Fibroblast of the aortic adventitia (primary cell): ENCODE results near the gene VSTM2B. TPM values are rescaled to one million over a fixed set of nuclear protein-coding genes. Genes with fewer than 3 reads are reported as not detected.

Experiments used
- DNase-seq: peaks from one replicate; pipeline ENCODE4 v3.0.0-alpha.2; 2010; ENCODE audit warnings: low read depth
- H3K4me3 ChIP-seq: 2 replicates; pipeline ENCODE4 v1.5.1; 2011; ENCODE audit warnings: low read depth, mild to moderate bottlenecking, control low read depth, low read length, moderate library complexity
- total RNA-seq: library from RNA; depleted of rRNA; stranded (reverse); fragments of >200 nt; gene quantifications from 2 replicates; pipeline ENCODE4 v1.2.3, GENCODE V29; 2012; ENCODE audit warnings: low replicate concordance
- TF ChIP-seq, protein P1 (sequence below): IDR thresholded peaks from 2 replicates; pipeline ENCODE4 v1.5.1; 2011; ENCODE audit warnings: mild to moderate bottlenecking, low read length, control low read depth, inconsistent platforms; ENCODE audit not compliant: insufficient read depth

Gene VSTM2B
- total RNA-seq, 1 donor, result not detected

DNA sequence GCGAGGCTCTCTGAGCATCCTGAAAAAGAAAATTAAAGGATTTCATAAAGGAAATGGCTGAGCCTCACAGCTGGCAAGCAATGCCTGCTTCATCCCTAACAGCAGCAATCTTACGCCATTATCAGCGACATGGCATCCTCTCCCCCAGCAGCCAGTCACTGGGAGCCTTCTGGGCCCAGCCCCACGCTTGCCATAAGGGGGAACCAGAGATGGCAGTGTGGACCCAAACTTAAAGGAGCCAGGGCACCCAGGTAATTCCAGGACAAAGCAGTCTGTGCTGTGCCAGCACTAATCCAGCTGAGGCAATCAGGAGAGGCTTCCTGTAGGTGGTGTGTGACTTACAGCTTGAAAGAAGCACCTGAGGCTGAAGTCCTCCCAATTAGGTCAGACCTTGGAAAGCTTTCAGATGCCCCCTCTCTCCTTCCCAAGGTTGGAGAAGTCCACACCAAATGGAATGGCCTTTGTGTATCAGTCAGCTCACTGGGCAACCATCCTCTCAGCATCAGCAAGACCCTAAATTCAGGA lies 10.3 kb downstream of the VSTM2B start:
- TF ChIP-seq, protein P1, sequence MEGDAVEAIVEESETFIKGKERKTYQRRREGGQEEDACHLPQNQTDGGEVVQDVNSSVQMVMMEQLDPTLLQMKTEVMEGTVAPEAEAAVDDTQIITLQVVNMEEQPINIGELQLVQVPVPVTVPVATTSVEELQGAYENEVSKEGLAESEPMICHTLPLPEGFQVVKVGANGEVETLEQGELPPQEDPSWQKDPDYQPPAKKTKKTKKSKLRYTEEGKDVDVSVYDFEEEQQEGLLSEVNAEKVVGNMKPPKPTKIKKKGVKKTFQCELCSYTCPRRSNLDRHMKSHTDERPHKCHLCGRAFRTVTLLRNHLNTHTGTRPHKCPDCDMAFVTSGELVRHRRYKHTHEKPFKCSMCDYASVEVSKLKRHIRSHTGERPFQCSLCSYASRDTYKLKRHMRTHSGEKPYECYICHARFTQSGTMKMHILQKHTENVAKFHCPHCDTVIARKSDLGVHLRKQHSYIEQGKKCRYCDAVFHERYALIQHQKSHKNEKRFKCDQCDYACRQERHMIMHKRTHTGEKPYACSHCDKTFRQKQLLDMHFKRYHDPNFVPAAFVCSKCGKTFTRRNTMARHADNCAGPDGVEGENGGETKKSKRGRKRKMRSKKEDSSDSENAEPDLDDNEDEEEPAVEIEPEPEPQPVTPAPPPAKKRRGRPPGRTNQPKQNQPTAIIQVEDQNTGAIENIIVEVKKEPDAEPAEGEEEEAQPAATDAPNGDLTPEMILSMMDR, result no peak
- no peak overlapping the region for H3K4me3 ChIP-seq
- DNase-seq, result no peak

DNA sequence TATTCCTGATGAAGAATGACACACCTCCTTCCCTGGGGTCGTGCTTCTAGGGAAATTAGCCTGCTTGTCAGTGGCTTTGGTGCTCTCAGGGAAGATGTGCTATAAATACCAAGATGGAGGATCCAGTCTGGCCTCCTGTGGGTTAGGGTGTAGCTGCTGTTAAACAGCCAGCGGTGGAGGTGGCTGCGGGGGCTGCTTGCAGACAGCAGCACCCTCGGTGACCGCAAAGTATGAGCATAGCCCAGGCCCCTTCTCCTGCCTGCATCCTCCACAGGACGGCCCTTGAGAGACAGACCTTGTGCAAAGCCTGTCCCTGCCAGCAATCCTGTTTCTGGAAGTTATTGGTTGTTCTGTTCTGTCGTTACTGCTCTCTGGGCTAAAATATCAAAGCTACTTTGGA lies 11.4 kb downstream of the VSTM2B start:
- no peak for DNase-seq
- TF ChIP-seq, protein P1, result no peak
- H3K4me3 ChIP-seq, result no peak overlapping the region

GRCh38 chr19:29537601-29538000 lies 11.8 kb downstream of the VSTM2B start:
- TF ChIP-seq, protein P1, result no peak
- H3K4me3 ChIP-seq, result no peak overlapping the region
- no peak for DNase-seq

DNA sequence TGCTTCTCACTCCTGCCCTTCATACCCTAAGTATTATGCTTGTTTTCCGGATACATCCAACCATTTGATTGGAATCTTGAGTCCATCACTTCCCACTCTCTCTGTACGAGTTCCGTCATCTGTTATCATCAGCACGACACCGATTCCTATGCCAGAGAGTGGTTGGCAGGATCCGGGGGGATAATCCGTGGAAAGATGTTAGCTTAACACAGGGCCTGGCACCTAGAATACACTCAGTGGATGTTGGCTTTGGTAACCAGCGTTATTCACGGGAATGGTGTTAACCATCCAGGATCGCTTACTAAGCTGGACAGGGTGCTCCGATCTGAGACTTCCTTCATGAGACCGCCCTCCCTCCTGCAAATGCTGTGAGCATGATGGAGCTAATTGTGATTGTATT lies 12.4 kb downstream of the VSTM2B start:
- DNase-seq, result no peak
- no peak overlapping the region for H3K4me3 ChIP-seq
- TF ChIP-seq, protein P1, result no peak

- no peak overlapping the region for H3K4me3 ChIP-seq
- TF ChIP-seq, protein P1, result no peak
- no peak for DNase-seq
These were observed 12.9 kb downstream of the VSTM2B start for GRCh38 chr19:29538651-29539050.

GRCh38 chr19:29539131-29539530 lies 13.3 kb downstream of the VSTM2B start:
- DNase-seq, result no peak
- TF ChIP-seq, protein P1, result no peak
- no peak overlapping the region for H3K4me3 ChIP-seq

DNA sequence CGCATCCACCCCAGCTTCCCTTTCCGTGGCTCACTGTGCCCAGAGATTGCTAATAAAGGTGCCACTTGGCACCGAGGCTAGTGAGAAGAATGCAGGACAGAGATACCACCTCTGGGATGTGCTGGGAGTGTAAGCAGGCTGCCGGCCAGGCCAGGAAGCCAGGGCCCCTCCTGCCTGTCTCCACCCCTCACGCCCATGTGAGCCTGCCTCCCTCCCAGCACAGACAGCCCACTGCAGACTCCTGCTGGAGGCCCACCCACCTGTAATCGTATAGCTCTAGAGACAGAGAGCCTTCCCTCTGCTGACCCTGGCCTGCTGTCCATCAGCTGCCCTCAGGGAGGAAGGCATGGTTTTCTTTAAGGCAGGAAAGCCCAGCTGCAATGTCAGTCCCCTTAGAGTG lies 13.9 kb downstream of the VSTM2B start:
- TF ChIP-seq, protein P1, result no peak
- no peak overlapping the region for H3K4me3 ChIP-seq
- no peak for DNase-seq
